GM19397 (cell line): ENCODE measurements around the gene FHIT.

ENCODE experiments used
- ATAC-seq: cut with Tn5 transposase; IDR thresholded peaks from one replicate; pipeline ENCODE4 v1.9.1; 2021; ENCODE audit warnings: mild to moderate bottlenecking, moderate library complexity; ENCODE audit not compliant: unreplicated experiment

Gene FHIT

GRCh38 chr3:59798372-59799086, 1452.7 kb downstream of the FHIT start:
- ATAC-seq: no peak

GRCh38 chr3:59797533-59797932, 1453.7 kb downstream of the FHIT start:
- ATAC-seq: no peak

GRCh38 chr3:59796456-59796855, 1454.8 kb downstream of the FHIT start:
- ATAC-seq: no peak

GRCh38 chr3:59795756-59796155, 1455.5 kb downstream of the FHIT start:
- ATAC-seq: no peak

GRCh38 chr3:59793976-59794375, 1457.3 kb downstream of the FHIT start:
- ATAC-seq: no peak

- ATAC-seq: no peak
These were observed 1459.4 kb downstream of the FHIT start for GRCh38 chr3:59791774-59792308.

GRCh38 chr3:59790241-59790640, 1461.0 kb downstream of the FHIT start:
- no peak for ATAC-seq

GRCh38 chr3:59788801-59789200, 1462.5 kb downstream of the FHIT start:
- ATAC-seq: no peak

GRCh38 chr3:59788133-59788532, 1463.1 kb downstream of the FHIT start:
- ATAC-seq: no peak

- ATAC-seq: no peak
These were observed 1464.9 kb downstream of the FHIT start for GRCh38 chr3:59786374-59786773.

GRCh38 chr3:59784164-59784563, 1467.1 kb downstream of the FHIT start:
- no peak for ATAC-seq

- ATAC-seq: no peak
These were observed 1467.7 kb downstream of the FHIT start for GRCh38 chr3:59783468-59783988.

- ATAC-seq: no peak
These were observed 1468.6 kb downstream of the FHIT start for GRCh38 chr3:59782664-59783063.

GRCh38 chr3:59780209-59780608, 1471.0 kb downstream of the FHIT start:
- ATAC-seq: no peak

GRCh38 chr3:59779260-59779659, 1472.0 kb downstream of the FHIT start:
- no peak for ATAC-seq

GRCh38 chr3:59777667-59778077, 1473.6 kb downstream of the FHIT start:
- ATAC-seq: no peak

- ATAC-seq: no peak
These were observed 1474.2 kb downstream of the FHIT start for GRCh38 chr3:59777066-59777465.

- no peak for ATAC-seq
These were observed 1475.4 kb downstream of the FHIT start for GRCh38 chr3:59775761-59776325.

GRCh38 chr3:59775106-59775505, 1476.1 kb downstream of the FHIT start:
- no peak for ATAC-seq

GRCh38 chr3:59774634-59775033, 1476.6 kb downstream of the FHIT start:
- ATAC-seq: no peak

- no peak for ATAC-seq
These were observed 1477.3 kb downstream of the FHIT start for GRCh38 chr3:59774000-59774399.
